GM18505 (cell line): ENCODE results near the gene FERD3L.

Source experiments
- ATAC-seq: cut with Tn5 transposase; IDR thresholded peaks from one replicate; pipeline ENCODE4 v1.9.1; 2021; ENCODE audit not compliant: unreplicated experiment
- POLR2A ChIP-seq: IDR thresholded peaks from 4 replicates; pipeline ENCODE4 v1.6.1; 2011; ENCODE audit warnings: borderline replicate concordance; ENCODE audit not compliant: insufficient read depth, insufficient read length; ENCODE audit errors: extremely low read depth

The FERD3L gene

DNA sequence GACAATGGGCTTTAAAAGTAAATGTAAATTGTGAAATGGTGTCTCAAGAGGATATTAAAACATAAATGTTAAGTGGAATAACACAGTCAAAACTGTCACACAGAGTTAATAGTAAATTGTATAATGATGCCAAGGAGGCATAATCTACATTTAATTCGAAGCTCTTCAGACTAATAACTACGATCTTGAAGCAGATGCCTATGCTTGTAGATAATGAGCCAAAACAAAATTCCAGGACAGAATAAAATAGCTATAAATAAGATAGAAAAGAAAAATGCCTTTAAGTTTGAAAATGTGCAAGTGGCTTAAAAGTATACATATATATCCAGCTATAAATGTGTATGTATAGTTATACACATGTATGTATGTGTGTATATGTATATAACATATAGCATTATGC is 45.3 kb downstream of the FERD3L start:
- TF ChIP-seq POLR2A: no peak
- no peak for ATAC-seq

DNA sequence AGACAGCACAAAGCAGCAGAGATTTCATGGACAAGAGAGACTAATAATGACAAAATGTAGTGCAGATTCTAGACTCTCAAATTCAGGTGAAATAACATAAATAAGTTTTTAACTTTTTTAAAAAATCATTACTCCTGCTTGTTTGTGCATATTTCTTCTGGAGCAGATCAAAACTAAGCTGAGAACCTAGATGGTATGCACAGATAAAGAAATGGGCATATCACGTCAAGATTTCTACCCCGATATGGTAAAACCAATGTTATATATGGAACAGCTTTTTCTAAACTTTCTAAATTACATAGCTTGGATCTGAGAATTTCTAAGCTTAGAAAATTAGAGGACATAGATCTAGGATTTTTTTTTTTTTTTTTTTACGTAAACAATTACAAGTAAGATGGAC is 46.0 kb downstream of the FERD3L start:
- ATAC-seq: no peak
- no peak for TF ChIP-seq POLR2A

DNA sequence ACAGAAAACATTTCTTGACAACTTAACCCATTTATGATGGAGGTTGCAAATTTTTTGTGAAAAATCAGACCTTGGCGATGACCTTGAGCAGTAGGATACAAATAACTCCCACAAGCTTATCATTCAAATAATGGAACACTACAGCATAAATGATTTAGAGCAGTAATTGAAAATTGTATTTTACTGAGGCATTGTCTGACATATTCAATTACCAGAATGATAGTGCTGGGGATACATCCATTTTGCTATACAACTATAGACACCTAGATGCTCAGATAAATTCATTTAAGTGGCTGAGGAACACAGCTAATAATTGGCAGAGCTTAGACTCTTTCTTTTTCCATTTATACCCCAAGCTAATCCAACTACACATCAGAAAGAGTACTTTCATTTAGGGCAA is 46.7 kb downstream of the FERD3L start:
- TF ChIP-seq POLR2A: no peak
- ATAC-seq: no peak

DNA sequence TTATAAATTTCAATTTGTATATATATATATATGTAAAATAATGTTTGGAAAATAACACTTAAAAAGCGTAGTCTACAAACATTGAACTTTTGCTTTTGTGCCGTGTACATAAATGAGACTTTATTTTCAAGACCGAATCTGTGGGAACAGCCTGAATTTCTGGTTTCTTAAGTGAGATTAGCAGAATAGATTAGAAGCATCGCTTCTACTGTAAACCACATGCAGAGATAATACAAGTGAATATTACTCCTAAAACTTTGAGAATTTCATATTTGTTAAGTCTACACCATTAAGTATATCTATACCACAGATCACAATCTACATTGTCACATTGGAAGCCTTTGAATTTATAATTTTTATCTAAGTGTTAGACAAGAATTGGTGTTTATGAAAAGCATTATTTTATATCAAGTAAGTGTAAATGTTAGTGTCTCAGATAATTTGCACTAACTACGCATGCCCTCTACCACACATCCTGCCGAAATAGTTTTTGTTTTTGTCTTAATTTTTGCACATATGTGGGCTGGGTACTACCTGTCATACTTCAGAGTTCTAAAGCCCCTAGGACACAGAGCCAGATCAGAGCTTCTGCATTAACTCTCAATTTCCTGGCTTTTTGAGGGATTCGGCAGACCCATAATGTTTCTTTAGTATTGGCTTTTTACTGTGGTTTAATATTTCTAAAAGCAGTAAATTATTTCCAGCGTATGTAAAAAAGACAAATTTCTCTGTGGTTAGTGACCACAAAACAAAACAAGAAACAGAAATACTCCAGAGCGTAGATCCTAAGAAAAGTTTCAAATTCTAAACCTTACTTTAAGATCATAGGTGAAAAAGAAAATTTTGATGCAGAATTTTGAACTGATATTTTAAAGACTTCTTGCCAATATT is 47.8 kb downstream of the FERD3L start:
- no peak for TF ChIP-seq POLR2A
- ATAC-seq: no peak

DNA sequence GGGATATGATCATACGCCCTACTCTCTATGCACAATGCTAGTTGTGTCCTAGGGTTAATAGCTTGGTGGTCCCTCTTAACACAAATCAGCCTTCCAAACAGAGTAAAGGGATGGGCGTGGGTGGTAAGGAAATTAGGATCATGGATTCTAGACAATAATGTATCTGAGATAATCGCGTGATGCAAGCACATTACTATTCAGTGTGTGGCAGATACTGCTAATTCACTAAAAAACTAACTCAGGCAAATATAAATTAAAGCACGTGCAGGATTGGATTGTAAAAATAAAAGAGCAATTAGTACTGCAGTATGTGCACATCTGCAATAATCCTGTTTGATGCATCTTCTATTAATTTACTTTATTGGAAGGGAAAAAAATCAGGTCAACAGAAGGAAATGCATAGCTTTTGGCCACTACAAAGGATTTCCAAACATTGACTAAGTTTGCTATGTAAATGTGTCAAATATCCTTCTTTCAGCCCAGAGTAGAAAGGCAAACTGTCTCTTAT is 49.8 kb downstream of the FERD3L start:
- TF ChIP-seq POLR2A: no peak
- no peak for ATAC-seq
